Astrocyte of the cerebellum (primary cell): ENCODE data around the gene EDEM1.

Source experiments
- DNase-seq: peaks from one replicate; pipeline ENCODE4 v3.0.0-alpha.2; 2011; ENCODE audit warnings: low read depth
- H3K4me3 ChIP-seq: 2 replicates; pipeline ENCODE4 v1.5.1; 2011; ENCODE audit warnings: mild to moderate bottlenecking, low read depth, low read length, moderate library complexity
- in situ Hi-C: cut with HindIII; loops from 2 replicates; pipeline ENCODE4 v1.10.0; 2017; ENCODE audit warnings: low sequenced_read_pairs
- TF ChIP-seq, protein P1 (sequence below): IDR thresholded peaks from 2 replicates; pipeline ENCODE4 v1.5.1; 2012; ENCODE audit warnings: low read length, low read depth, moderate library complexity, mild to moderate bottlenecking; ENCODE audit errors: missing control alignments

Gene EDEM1

DNA sequence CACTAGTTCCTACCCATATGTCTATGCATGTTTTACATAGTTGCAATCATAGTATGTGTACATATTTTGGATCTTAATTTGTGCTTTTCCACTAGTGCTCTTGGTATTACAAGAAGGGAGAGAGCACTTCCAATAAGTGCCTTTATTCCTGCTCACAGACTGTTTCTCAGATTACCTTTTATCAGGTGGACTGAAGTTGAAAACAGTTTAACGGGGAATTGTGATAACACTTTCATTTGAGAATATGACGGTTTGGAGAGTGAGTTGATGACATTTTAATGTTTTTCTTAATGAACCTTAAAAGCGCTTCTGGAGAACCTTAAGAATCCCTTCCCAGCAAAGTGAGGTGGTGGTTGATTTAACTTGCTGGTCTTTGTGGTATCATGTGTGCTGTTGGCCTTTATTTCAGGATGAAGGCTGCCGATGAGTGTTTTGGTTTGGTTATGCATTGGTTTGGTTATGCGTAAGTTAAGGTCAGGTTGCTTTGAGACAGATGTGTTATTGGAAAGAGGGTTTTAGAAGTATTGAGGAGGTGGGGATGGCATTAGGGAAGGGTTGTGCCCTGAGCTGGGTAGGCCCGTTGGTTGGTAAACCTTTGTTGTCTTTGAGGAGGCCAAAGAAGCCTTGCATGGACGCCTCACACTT, 2.8 kb downstream of the EDEM1 start:
- no peak for DNase-seq
- in situ Hi-C loops = no loop called here
- no peak overlapping the region for H3K4me3 ChIP-seq
- TF ChIP-seq, protein P1, sequence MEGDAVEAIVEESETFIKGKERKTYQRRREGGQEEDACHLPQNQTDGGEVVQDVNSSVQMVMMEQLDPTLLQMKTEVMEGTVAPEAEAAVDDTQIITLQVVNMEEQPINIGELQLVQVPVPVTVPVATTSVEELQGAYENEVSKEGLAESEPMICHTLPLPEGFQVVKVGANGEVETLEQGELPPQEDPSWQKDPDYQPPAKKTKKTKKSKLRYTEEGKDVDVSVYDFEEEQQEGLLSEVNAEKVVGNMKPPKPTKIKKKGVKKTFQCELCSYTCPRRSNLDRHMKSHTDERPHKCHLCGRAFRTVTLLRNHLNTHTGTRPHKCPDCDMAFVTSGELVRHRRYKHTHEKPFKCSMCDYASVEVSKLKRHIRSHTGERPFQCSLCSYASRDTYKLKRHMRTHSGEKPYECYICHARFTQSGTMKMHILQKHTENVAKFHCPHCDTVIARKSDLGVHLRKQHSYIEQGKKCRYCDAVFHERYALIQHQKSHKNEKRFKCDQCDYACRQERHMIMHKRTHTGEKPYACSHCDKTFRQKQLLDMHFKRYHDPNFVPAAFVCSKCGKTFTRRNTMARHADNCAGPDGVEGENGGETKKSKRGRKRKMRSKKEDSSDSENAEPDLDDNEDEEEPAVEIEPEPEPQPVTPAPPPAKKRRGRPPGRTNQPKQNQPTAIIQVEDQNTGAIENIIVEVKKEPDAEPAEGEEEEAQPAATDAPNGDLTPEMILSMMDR = no peak

DNA sequence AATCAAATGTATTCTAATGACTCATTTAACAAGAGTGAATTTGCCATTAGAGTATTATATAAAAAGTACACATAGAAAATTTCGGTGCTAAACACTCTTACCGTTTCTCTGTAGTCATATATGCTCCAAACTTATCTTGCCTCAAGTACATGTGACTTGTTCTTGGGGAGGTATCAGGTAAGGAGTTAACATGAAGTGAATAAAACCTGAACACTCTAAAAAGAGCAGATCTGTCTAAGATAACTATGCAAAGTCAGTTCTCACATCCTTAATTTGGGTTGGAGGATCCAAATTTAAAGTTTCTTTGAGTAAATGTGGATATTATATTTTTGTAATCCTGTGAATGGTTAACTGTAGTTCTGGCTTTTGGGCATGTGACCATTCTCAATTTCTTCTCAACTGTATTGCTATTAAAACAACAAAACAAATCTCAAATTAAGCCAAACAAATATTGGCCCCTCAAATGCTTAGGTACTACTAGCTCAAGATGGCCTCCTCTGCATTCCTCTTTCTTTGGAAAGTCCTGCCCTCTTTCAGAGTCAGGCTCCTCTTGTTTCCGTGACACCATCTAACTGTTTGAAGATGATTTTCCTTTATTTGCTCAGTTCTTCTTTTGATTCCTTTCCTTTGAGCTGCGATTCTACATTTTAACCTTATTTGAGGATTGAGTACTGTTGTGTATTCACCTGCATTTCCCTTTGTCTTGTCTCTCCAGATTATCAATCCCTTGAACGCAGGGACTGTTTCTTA, 4.2 kb downstream of the EDEM1 start:
- H3K4me3 ChIP-seq = no peak overlapping the region
- in situ Hi-C loops = no loop called here
- TF ChIP-seq, protein P1 = no peak
- DNase-seq = no peak

DNA sequence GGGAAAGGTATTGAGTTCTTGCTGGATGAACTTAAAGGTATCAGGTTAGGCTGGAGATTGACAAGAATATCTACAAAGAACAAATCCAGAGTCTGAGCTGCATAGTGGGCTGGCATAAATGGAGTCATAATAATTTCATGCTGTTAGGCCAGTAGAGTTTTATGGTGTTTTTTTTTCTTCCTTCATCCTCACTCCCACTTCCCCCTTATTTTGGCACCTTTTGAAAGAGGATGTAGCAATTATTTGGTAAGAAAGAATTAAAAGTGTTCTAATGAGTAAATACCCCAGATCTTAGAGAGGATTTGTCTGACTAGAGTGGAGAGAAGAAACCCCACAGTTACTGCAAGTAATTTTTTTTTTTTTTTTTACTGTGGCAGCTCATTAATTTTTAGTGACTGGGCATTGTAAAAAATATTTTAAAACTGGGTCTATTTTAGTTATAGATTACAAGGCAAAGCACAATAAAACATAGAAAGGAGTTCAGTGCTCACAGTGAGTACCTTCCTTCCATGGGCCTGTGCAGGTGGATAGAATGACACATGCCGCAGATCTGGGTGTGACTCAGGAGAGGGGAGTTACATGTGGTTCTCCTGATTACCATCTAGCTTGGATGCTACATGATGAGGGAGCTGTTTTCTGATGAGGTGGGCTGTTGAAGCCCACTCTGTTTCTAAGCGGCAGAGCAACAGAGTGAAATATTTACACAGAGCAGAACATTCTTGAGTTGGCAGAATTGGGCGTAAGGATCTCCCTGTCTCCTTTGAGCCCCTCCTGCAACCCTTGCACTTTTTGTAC, 5.3 kb downstream of the EDEM1 start:
- TF ChIP-seq, protein P1 = no peak
- H3K4me3 ChIP-seq = no peak overlapping the region
- no peak for DNase-seq
- in situ Hi-C loops = no loop called here

DNA sequence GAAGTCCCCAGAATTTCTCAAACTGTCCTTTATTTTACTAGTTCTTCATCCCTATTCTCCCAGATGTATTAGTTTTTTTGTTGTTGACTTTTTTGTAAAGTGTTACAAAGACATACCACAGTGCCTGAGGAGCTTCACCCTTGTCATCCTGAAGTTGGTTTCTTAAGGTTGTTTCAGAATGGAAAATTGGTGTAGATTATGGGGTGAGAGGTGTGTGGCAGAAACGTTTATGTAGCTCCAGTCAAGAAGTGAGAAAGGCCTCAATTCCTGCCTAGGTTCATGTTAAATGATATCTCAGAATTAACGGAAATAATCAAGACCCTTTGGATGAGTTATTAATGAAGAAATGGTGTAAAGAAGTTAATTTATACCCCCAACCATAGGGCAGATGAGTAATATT, 6.8 kb downstream of the EDEM1 start:
- TF ChIP-seq, protein P1 = no peak
- in situ Hi-C loops = no loop called here

DNA sequence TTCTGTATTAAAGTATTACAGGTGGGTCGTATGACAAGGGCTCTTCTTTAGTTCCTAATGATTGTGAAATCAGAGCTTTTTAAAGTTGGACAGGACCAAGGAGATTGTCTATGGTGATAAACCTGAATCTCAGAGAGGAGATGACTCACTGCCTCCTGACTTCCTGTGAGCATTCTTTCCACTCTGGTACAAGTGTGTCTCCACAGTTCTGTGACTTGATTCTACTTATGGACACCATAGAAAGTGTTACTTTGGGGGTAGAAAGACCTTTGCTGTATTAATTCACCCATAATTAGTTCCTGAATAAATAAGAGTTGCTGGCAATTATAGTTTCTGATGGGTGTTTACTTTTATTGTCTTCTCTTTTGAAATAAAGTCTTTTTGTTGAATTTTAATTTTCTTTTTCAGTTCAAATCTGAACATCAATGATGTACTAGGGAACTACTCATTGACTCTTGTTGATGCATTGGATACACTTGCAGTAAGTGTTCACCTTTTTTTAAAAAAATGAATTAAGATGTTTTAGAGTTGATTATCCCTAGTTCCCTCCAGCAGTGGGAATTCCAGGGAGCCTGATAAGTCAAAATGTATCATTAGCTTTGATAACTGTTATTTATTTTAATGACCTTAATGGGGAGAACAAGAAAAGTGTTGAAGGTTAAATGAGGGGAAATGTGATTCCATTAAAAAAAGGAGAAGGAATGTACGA, 7.4 kb downstream of the EDEM1 start:
- H3K4me3 ChIP-seq = no peak overlapping the region
- in situ Hi-C loops = no loop called here
- DNase-seq = peak; percentile 38

More for the DNA sequence above, 6.8 kb downstream of the EDEM1 start:
- no peak overlapping the region for H3K4me3 ChIP-seq
- no peak for DNase-seq

DNA sequence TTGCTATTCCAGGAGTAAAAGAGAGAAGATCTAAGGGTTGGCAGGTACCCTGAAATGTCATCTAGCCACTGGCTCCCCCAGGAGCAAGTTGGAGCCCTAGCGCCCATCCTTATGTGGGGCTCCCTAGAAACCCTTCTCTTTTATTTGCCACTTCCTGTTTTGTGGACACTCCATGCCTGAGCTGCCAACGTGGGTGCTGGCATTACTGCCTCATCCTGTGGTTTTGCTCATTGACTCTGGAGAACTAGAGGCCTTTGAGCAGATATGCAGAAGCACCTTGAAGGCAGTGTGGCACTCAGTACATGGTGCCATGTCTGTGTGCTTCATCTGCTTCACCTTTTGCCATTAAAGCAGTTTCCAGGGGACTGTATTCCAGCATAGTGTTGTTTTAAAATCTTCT, 8.1 kb downstream of the EDEM1 start:
- no peak for DNase-seq
- no peak overlapping the region for H3K4me3 ChIP-seq
- in situ Hi-C loops = no loop called here
- TF ChIP-seq, protein P1 = no peak

More for the DNA sequence above, 7.4 kb downstream of the EDEM1 start:
- TF ChIP-seq, protein P1 = no peak
